GM21367 (cell line): ENCODE results near the gene KIN.
"Not testable (repeated sequence)": the region's sequence is repeated elsewhere in the genome, so short reads cannot be mapped to it uniquely, and the experiment has no call there.

Experiments used
- ATAC-seq: cut with Tn5 transposase; IDR thresholded peaks from one replicate; pipeline ENCODE4 v1.9.1; 2021; ENCODE audit not compliant: unreplicated experiment

Gene KIN

GRCh38 chr10:7738536-7739407, 49.0 kb downstream of the KIN start:
- no peak for ATAC-seq

- ATAC-seq, result no peak
Observed at GRCh38 chr10:7734821-7735220, 53.0 kb downstream of the KIN start.

GRCh38 chr10:7722927-7723529, 64.8 kb downstream of the KIN start:
- no peak for ATAC-seq

- no peak for ATAC-seq
Observed at GRCh38 chr10:7720478-7720877, 67.3 kb downstream of the KIN start.

GRCh38 chr10:7718685-7719084, 69.1 kb downstream of the KIN start:
- no peak for ATAC-seq

- no peak for ATAC-seq
Observed at GRCh38 chr10:7717767-7718166, 70.0 kb downstream of the KIN start.

- no peak for ATAC-seq
Observed at GRCh38 chr10:7715515-7715914, 72.3 kb downstream of the KIN start.

GRCh38 chr10:7711075-7711474, 76.7 kb downstream of the KIN start:
- ATAC-seq, result not testable (repeated sequence)

GRCh38 chr10:7710446-7710845, 77.3 kb downstream of the KIN start:
- no peak for ATAC-seq

- no peak for ATAC-seq
Observed at GRCh38 chr10:7708832-7709231, 79.0 kb downstream of the KIN start.

- ATAC-seq, result no peak
Observed at GRCh38 chr10:7707858-7708622, 79.8 kb downstream of the KIN start.

GRCh38 chr10:7707102-7707501, 80.7 kb downstream of the KIN start:
- no peak for ATAC-seq

- ATAC-seq, result no peak
Observed at GRCh38 chr10:7706534-7707073, 81.2 kb downstream of the KIN start.

- ATAC-seq, result no peak
Observed at GRCh38 chr10:7705341-7705740, 82.5 kb downstream of the KIN start.

- ATAC-seq, result no peak
Observed at GRCh38 chr10:7704071-7705016, 83.4 kb downstream of the KIN start.

- ATAC-seq, result no peak
Observed at GRCh38 chr10:7703140-7703539, 84.7 kb downstream of the KIN start, which contains the start of gene ITIH2. TSS of gene ITIH2 (plus strand) at chr10:7703316. CDS start at chr10:7703435, 119 bp downstream.

GRCh38 chr10:7702288-7702812, 85.4 kb downstream of the KIN start:
- no peak for ATAC-seq

- no peak for ATAC-seq
Observed at GRCh38 chr10:7701158-7701742, 86.5 kb downstream of the KIN start.
